Hypothalamus (tissue), 51 donors: ENCODE data around the gene DDX51.
"Not testable (repeated sequence)": the region's sequence is repeated elsewhere in the genome, so short reads cannot be mapped to it uniquely, and the experiment has no call there.

Experiments
- DNase-seq, 51 donors: peaks; one replicate each; lab custom pipeline; 2025; lab: John Stamatoyannopoulos, UW

The DDX51 gene

GRCh38 chr12:132143336-132144071 is 615 bp downstream of the DDX51 start:
- peak in 4 of 51 donors; percentile 21 to 52 (median 44) for DNase-seq

GRCh38 chr12:132142679-132143335 is 1.3 kb downstream of the DDX51 start:
- DNase-seq = no peak

- DNase-seq = no peak
These were observed 2.0 kb downstream of the DDX51 start for GRCh38 chr12:132141976-132142678.

- DNase-seq = no peak
These were observed 2.9 kb downstream of the DDX51 start for GRCh38 chr12:132140918-132141841.

GRCh38 chr12:132140501-132140900 is 3.6 kb downstream of the DDX51 start:
- no peak for DNase-seq

GRCh38 chr12:132139912-132140311 is 4.2 kb downstream of the DDX51 start:
- no peak for DNase-seq

- no peak for DNase-seq
These were observed 4.9 kb downstream of the DDX51 start for GRCh38 chr12:132138941-132139871.

GRCh38 chr12:132137483-132138125 is 6.5 kb downstream of the DDX51 start:
- DNase-seq = no peak

GRCh38 chr12:132136226-132136625 is 7.9 kb downstream of the DDX51 start:
- DNase-seq = not testable (repeated sequence)

GRCh38 chr12:132134653-132135183 is 9.4 kb downstream of the DDX51 start:
- DNase-seq = not testable (repeated sequence)

- no peak for DNase-seq
These were observed 10.0 kb downstream of the DDX51 start for GRCh38 chr12:132133952-132134652.

- DNase-seq = no peak
These were observed 11.3 kb downstream of the DDX51 start for GRCh38 chr12:132132609-132133430.

- DNase-seq = no peak
These were observed 12.2 kb downstream of the DDX51 start for GRCh38 chr12:132131952-132132351.

GRCh38 chr12:132131229-132131628 is 12.9 kb downstream of the DDX51 start:
- DNase-seq = no peak

- no peak for DNase-seq
These were observed 13.4 kb downstream of the DDX51 start for GRCh38 chr12:132130690-132131089.

- DNase-seq = no peak
These were observed 15.1 kb downstream of the DDX51 start for GRCh38 chr12:132129007-132129406.

GRCh38 chr12:132127041-132127440 is 17.1 kb downstream of the DDX51 start:
- no peak for DNase-seq
